GM23338 (cell line): ENCODE results near the gene SLC39A10. TPM values are rescaled to one million over a fixed set of nuclear protein-coding genes. Genes with fewer than 3 reads are reported as not detected.

Source experiments
- ATAC-seq: fragments of 200-7000 bp; cut with Tn5 transposase; 3 replicates; pipeline ENCODE4 v1.9.1; 2020
- DNase-seq: peaks from one replicate; pipeline ENCODE4 v3.0.0-alpha.2; 2015; ENCODE audit warnings: low spot score
- H2AFZ ChIP-seq: fragments of 200-600 bp; sonication (generic); 2 replicates; pipeline ENCODE4 v1.8.0; 2016; ENCODE audit warnings: antibody characterized with exemption, mild to moderate bottlenecking, moderate library complexity
- H3F3A ChIP-seq: fragments of 200-600 bp; sonication (generic); replicated peaks from 2 replicates; pipeline ENCODE4 v1.8.0; 2017; ENCODE audit warnings: antibody characterized with exemption, mixed run types, low read depth
- H3K27ac ChIP-seq: fragments of 200-600 bp; sonication (generic); 2 replicates; pipeline ENCODE4 v1.6.1; 2016; ENCODE audit warnings: low read depth
- H3K27me3 ChIP-seq: fragments of 200-600 bp; sonication (generic); 2 replicates; pipeline ENCODE4 v1.8.0; 2016; ENCODE audit warnings: mild to moderate bottlenecking, mixed run types, moderate library complexity; ENCODE audit not compliant: insufficient read depth
- H3K36me3 ChIP-seq: fragments of 200-600 bp; sonication (generic); 2 replicates; pipeline ENCODE4 v1.8.0; 2016; ENCODE audit warnings: mild to moderate bottlenecking; ENCODE audit not compliant: insufficient read depth
- H3K4me1 ChIP-seq: fragments of 200-600 bp; sonication (generic); 2 replicates; pipeline ENCODE4 v1.8.0; 2016; ENCODE audit warnings: mild to moderate bottlenecking, moderate library complexity; ENCODE audit not compliant: insufficient read depth
- H3K4me2 ChIP-seq: fragments of 200-600 bp; sonication (generic); 2 replicates; pipeline ENCODE4 v1.7.1; 2017; ENCODE audit warnings: mixed run types
- H3K4me3 ChIP-seq: fragments of 200-600 bp; sonication (generic); 2 replicates; pipeline ENCODE4 v1.6.1; 2016; ENCODE audit warnings: mixed run types
- H3K79me2 ChIP-seq: fragments of 200-600 bp; sonication (generic); replicated peaks from 2 replicates; pipeline ENCODE4 v1.8.0; 2017; ENCODE audit warnings: mild to moderate bottlenecking; ENCODE audit not compliant: insufficient read depth
- H3K9me2 ChIP-seq: fragments of 200-600 bp; sonication (generic); 2 replicates; pipeline ENCODE4 v1.8.0; 2017; ENCODE audit not compliant: insufficient read depth
- H4K20me1 ChIP-seq: fragments of 200-600 bp; sonication (generic); replicated peaks from 2 replicates; pipeline ENCODE4 v1.8.0; 2017; ENCODE audit warnings: mild to moderate bottlenecking; ENCODE audit not compliant: insufficient read depth
- H3K27ac Mint-ChIP-seq: 2 replicates; pipeline ENCODE4 v1.8.0; 2020; ENCODE audit warnings: inconsistent platforms, mild to moderate bottlenecking, moderate library complexity, mixed read lengths
- H3K27me3 Mint-ChIP-seq: 3 replicates; pipeline ENCODE4 v1.8.0; 2022; ENCODE audit warnings: low read depth, mild to moderate bottlenecking, moderate library complexity, mixed read lengths, inconsistent platforms; ENCODE audit not compliant: insufficient read depth, poor library complexity
- H3K36me3 Mint-ChIP-seq: 3 replicates; pipeline ENCODE4 v1.8.0; 2021; ENCODE audit warnings: low read depth, mild to moderate bottlenecking, inconsistent platforms, moderate library complexity, mixed read lengths
- H3K4me1 Mint-ChIP-seq: 3 replicates; pipeline ENCODE4 v1.8.0; 2020; ENCODE audit warnings: mild to moderate bottlenecking, inconsistent platforms, mixed read lengths
- H3K4me3 Mint-ChIP-seq: 3 replicates; pipeline ENCODE4 v1.8.0; 2021; ENCODE audit warnings: moderate library complexity, mild to moderate bottlenecking, inconsistent platforms, mixed read lengths
- H3K9me3 Mint-ChIP-seq: 3 replicates; pipeline ENCODE4 v1.8.0; 2020; ENCODE audit warnings: moderate library complexity, mild to moderate bottlenecking, inconsistent platforms, mixed read lengths
- CREB1 ChIP-seq: fragments of 250-450 bp; sonication (Bioruptor Pico); IDR thresholded peaks from 2 replicates; pipeline ENCODE4 v1.5.0; 2020; ENCODE audit warnings: low read depth, mild to moderate bottlenecking, moderate library complexity
- EZH2 ChIP-seq: fragments of 200-600 bp; sonication (generic); IDR thresholded peaks from one replicate; pipeline ENCODE4 v1.8.0; 2017; ENCODE audit warnings: antibody characterized with exemption, mild to moderate bottlenecking, low read depth; ENCODE audit not compliant: unreplicated experiment
- EZH2phosphoT487 ChIP-seq: fragments of 200-600 bp; sonication (generic); IDR thresholded peaks from one replicate; pipeline ENCODE4 v1.8.1; 2018; ENCODE audit warnings: antibody characterized with exemption; ENCODE audit not compliant: unreplicated experiment
- REST ChIP-seq: IDR thresholded peaks from one replicate; pipeline ENCODE4 v1.6.1; 2018; ENCODE audit warnings: antibody characterized with exemption; ENCODE audit not compliant: unreplicated experiment
- STAT1 ChIP-seq: IDR thresholded peaks from one replicate; pipeline ENCODE4 v1.6.1; 2016; ENCODE audit warnings: antibody characterized with exemption; ENCODE audit not compliant: unreplicated experiment
- ZNF114 ChIP-seq: fragments of 250-450 bp; sonication (Bioruptor Pico); IDR thresholded peaks from 2 replicates; pipeline ENCODE4 v1.5.0; 2020; ENCODE audit warnings: mild to moderate bottlenecking, moderate library complexity
- ZNF331 ChIP-seq: fragments of 250-450 bp; sonication (Bioruptor Pico); IDR thresholded peaks from 2 replicates; pipeline ENCODE4 v1.5.0; 2020; ENCODE audit warnings: low read depth, mild to moderate bottlenecking, moderate library complexity
- polyA plus RNA-seq: library from polyadenylated mRNA; unstranded; fragments of >200 nt; fragmentation: Nextera tagmentation; extraction: Ambion mirVana; gene quantifications from 2 replicates; pipeline ENCODE4 v1.2.1, GENCODE V29; 2016
- total RNA-seq: library from RNA; depleted of rRNA; stranded (reverse); fragments of >200 nt; shearing (Covaris generic); gene quantifications from 2 replicates; pipeline ENCODE4 v1.2.3, GENCODE V29; 2014
- TF ChIP-seq, protein P1 (sequence below): fragments of 250-450 bp; sonication (Bioruptor Pico); IDR thresholded peaks from 2 replicates; pipeline ENCODE4 v1.5.0; 2020; ENCODE audit warnings: mild to moderate bottlenecking, moderate library complexity
- TF ChIP-seq, protein P2 (sequence below): IDR thresholded peaks from 2 replicates; pipeline ENCODE4 v1.6.1; 2016; ENCODE audit warnings: antibody characterized with exemption

Gene SLC39A10
- total and polyA plus RNA-seq, 2 experiments from 2014 or later = 261 to 356 TPM

GRCh38 chr2:195683174-195683573 is 26.1 kb downstream of the SLC39A10 start (continued):
- TF ChIP-seq, protein P1, sequence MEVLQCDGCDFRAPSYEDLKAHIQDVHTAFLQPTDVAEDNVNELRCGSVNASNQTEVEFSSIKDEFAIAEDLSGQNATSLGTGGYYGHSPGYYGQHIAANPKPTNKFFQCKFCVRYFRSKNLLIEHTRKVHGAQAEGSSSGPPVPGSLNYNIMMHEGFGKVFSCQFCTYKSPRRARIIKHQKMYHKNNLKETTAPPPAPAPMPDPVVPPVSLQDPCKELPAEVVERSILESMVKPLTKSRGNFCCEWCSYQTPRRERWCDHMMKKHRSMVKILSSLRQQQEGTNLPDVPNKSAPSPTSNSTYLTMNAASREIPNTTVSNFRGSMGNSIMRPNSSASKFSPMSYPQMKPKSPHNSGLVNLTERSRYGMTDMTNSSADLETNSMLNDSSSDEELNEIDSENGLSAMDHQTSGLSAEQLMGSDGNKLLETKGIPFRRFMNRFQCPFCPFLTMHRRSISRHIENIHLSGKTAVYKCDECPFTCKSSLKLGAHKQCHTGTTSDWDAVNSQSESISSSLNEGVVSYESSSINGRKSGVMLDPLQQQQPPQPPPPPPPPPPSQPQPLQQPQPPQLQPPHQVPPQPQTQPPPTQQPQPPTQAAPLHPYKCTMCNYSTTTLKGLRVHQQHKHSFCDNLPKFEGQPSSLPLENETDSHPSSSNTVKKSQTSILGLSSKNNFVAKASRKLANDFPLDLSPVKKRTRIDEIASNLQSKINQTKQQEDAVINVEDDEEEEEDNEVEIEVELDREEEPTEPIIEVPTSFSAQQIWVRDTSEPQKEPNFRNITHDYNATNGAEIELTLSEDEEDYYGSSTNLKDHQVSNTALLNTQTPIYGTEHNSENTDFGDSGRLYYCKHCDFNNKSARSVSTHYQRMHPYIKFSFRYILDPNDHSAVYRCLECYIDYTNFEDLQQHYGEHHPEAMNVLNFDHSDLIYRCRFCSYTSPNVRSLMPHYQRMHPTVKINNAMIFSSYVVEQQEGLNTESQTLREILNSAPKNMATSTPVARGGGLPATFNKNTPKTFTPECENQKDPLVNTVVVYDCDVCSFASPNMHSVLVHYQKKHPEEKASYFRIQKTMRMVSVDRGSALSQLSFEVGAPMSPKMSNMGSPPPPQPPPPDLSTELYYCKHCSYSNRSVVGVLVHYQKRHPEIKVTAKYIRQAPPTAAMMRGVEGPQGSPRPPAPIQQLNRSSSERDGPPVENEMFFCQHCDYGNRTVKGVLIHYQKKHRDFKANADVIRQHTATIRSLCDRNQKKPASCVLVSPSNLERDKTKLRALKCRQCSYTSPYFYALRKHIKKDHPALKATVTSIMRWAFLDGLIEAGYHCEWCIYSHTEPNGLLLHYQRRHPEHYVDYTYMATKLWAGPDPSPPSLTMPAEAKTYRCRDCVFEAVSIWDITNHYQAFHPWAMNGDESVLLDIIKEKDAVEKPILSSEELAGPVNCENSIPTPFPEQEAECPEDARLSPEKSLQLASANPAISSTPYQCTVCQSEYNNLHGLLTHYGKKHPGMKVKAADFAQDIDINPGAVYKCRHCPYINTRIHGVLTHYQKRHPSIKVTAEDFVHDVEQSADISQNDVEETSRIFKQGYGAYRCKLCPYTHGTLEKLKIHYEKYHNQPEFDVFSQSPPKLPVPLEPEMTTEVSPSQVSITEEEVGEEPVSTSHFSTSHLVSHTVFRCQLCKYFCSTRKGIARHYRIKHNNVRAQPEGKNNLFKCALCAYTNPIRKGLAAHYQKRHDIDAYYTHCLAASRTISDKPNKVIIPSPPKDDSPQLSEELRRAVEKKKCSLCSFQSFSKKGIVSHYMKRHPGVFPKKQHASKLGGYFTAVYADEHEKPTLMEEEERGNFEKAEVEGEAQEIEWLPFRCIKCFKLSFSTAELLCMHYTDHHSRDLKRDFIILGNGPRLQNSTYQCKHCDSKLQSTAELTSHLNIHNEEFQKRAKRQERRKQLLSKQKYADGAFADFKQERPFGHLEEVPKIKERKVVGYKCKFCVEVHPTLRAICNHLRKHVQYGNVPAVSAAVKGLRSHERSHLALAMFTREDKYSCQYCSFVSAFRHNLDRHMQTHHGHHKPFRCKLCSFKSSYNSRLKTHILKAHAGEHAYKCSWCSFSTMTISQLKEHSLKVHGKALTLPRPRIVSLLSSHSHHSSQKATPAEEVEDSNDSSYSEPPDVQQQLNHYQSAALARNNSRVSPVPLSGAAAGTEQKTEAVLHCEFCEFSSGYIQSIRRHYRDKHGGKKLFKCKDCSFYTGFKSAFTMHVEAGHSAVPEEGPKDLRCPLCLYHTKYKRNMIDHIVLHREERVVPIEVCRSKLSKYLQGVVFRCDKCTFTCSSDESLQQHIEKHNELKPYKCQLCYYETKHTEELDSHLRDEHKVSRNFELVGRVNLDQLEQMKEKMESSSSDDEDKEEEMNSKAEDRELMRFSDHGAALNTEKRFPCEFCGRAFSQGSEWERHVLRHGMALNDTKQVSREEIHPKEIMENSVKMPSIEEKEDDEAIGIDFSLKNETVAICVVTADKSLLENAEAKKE (CRISPR knock-in tag) = no peak

DNA sequence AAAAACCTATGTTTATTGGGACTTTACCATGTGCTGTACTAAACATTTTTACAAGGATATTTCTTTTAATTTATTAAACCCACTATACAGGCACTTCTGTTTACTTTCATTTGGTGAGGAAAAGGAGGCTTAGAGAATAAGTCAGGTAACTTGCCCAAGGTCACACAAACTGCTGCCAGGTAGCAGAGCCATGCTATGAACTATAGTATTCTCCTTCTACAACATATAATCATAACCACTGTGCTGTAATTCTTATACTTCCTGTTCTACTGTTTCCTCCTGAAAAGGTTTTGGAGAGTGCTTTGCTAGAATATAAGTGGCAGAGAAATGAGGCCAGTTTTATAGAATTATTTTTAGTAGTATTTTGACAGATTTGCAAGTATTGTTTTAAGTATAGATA is 29.5 kb downstream of the SLC39A10 start:
- H2AFZ ChIP-seq = no peak overlapping the region
- H3K4me2 ChIP-seq = 0 out of 2 replicates have a peak overlapping the region, but pooled peaks have one; percentile 23
- peaks cover 43% of the 10 kb centered on the region for H3K4me1 Mint-ChIP-seq
- H3F3A ChIP-seq = no peaks in the 10 kb centered on the region
- H3K4me3 Mint-ChIP-seq = no peak overlapping the region
- H3K27ac Mint-ChIP-seq = peak overlapping the region; percentile 51
- ATAC-seq (no peak), DNase-seq (no peak)
- H3K27me3 ChIP-seq = no peaks in the 10 kb centered on the region
- H3K36me3 ChIP-seq = no peaks in the 10 kb centered on the region; the same call in 1 of the 2 replicates
- peaks cover 55% of the 10 kb centered on the region for H3K4me1 ChIP-seq
- H4K20me1 ChIP-seq = peaks cover 3% of the 10 kb centered on the region; the same call in 1 of the 2 replicates
- H3K4me3 ChIP-seq = no peak overlapping the region
- no peaks in the 10 kb centered on the region for H3K9me3 Mint-ChIP-seq
- no peaks in the 10 kb centered on the region for H3K27me3 Mint-ChIP-seq
- H3K36me3 Mint-ChIP-seq = peaks cover 21% of the 10 kb centered on the region
- H3K79me2 ChIP-seq = peaks cover 91% of the 10 kb centered on the region
- H3K9me2 ChIP-seq = no peaks in the 10 kb centered on the region
- H3K27ac ChIP-seq = peak overlapping the region; percentile 9; the same call in 1 of the 2 replicates
- no peak for TF ChIP-seq CREB1
- TF ChIP-seq ZNF331 (CRISPR knock-in tag) = no peak
- TF ChIP-seq REST = no peak
- no peak for TF ChIP-seq STAT1
- no peak for TF ChIP-seq EZH2phosphoT487
- no peak for TF ChIP-seq EZH2
- no peak for TF ChIP-seq ZNF114 (CRISPR knock-in tag)
- TF ChIP-seq, protein P2, sequence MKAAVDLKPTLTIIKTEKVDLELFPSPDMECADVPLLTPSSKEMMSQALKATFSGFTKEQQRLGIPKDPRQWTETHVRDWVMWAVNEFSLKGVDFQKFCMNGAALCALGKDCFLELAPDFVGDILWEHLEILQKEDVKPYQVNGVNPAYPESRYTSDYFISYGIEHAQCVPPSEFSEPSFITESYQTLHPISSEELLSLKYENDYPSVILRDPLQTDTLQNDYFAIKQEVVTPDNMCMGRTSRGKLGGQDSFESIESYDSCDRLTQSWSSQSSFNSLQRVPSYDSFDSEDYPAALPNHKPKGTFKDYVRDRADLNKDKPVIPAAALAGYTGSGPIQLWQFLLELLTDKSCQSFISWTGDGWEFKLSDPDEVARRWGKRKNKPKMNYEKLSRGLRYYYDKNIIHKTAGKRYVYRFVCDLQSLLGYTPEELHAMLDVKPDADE = no peak
